GM19240 (cell line): ENCODE results near the gene ACSL1.

Experiments
- DNase-seq: peaks from one replicate; pipeline ENCODE4 v3.0.0; 2011; ENCODE audit warnings: low spot score; ENCODE audit not compliant: insufficient read length

The ACSL1 gene, protein sequence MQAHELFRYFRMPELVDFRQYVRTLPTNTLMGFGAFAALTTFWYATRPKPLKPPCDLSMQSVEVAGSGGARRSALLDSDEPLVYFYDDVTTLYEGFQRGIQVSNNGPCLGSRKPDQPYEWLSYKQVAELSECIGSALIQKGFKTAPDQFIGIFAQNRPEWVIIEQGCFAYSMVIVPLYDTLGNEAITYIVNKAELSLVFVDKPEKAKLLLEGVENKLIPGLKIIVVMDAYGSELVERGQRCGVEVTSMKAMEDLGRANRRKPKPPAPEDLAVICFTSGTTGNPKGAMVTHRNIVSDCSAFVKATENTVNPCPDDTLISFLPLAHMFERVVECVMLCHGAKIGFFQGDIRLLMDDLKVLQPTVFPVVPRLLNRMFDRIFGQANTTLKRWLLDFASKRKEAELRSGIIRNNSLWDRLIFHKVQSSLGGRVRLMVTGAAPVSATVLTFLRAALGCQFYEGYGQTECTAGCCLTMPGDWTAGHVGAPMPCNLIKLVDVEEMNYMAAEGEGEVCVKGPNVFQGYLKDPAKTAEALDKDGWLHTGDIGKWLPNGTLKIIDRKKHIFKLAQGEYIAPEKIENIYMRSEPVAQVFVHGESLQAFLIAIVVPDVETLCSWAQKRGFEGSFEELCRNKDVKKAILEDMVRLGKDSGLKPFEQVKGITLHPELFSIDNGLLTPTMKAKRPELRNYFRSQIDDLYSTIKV

DNA sequence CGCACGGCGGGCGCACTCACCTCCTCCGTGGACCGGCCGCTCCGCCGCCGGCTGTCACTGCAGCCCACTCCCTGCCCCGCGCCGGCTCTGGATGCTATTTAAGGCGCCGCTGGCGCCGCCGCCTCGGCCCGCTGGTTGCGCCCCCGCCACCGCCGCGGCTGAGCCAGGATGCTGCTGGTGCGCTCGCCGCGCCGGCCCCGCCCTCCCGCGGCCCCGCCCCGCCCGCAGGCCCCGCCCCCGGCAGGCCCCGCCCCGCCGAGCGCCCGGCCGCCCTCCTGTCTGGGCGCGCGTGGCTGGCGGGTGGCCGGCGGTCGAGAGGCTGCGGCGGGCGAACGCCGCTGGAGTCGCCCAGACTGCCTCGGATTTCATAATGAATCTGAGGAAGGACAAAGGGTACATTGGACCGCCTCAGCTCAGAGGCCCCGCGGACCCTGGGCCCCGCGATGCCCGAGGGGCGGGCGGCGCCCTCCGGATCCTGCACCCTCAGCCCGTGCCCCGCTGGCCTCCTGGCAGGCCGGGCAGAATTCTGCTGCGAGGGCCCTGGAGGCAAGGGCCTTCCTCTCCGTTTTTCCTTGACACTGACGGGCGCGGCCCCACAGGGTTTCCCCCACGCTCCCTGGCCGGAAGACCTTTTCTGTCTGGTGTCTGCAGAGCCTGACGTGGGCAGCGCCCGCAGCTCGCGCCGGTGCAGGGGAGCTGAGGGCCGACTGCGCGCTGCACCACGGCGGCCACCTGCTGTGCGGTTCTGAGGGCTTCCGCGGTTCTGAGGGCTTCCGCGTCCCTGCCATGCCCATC is at the start of gene ACSL1:
Gene ACSL1, minus strand, starts transcription at position 73 of the 795 bp plus-strand sequence. CDS start 22,454 bp downstream, outside the sequence.
- peak; percentile 80 for DNase-seq

DNA sequence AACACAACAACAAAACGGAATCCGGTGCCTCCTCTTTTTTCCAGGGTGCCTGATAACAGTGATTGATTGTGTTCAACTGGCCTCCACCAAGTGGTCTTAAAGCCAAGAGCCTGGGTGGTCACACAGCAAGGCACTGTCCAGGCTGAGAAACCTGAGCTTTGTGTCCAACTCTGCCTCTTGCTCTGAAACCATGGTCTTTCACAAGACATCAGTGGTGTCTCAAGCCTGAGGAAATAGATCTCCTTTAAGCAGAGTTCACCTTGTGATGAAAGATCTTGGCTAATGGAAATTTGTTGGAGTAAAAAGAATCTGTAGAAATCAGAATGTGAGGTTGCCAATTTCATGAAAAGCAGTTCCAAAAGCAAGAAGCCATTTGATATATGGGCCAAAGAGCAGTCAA is 47.3 kb upstream of the ACSL1 start:
- no peak for DNase-seq

DNA sequence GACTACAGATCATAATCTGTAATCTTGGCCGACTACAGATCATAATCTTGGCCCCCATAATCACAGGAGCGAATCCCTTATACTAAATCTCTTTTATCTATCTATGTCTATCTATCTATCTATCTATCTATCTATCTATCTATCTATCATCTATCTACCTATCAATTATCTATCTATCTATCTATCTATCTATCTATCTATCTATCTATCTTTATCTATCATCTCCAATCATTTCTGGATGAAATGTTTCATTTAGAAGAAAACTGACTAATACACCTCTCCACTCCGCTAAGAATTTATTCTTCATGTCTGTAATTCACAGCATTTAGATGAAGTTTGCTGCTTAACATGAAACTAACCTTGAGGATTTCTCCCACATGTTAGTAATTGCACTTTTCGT is 45.0 kb upstream of the ACSL1 start:
- DNase-seq: no peak

DNA sequence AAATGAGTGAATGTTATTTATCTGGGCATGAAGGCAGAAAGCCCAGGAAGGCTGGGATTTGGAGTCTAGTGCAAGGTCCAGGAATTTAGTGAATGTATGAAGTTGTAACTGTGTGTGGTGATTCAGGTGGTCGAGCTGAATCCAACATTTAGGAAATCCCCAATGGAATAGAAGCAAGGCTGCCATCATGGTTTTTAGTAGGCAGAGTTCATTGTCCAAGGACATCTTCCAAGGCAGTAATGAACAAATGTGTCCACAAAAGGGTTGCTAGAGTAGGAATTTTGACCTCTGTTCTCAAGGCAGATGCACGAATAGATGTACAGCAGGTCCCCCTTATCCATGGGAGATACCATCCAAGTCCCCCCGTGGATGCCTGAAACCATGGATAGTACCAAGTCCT is 42.9 kb upstream of the ACSL1 start:
- no peak for DNase-seq

DNA sequence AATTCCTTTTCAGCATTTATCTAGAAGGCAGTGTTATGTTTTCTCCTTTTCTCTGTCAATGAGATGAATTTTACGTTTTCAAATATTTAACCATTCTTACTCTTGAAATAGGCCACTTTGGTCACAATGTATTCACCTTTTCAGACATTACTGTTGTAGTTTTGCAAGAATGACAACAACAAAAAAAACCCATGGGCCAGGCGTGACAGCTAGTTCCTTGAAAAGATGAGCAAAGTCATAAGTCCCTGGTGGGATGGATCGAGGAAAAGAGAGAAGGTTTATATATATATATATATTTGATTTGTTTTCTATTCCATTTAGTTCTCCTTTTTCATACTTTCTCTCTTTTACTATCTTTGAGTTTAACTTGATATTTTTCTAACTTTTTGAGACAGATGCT is 38.1 kb upstream of the ACSL1 start:
- no peak for DNase-seq

DNA sequence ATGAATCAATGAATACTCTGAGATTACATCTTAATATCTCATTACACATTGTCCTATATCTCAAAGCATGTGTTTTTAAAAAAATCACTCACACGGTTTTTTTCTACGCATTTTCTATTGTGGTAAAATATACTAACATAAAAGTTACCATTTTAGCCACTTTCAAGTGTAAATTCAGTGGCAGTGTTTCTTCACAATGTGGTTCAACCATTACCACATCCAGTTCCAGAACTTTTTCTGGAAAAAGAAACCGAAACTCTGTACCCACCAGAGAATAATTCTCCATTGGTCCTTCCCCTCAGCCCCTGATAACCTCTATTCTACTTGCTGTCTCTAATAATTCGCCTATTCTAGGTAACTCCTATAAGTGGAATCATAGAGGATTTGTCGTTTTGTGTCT is 35.3 kb upstream of the ACSL1 start:
- DNase-seq: no peak

DNA sequence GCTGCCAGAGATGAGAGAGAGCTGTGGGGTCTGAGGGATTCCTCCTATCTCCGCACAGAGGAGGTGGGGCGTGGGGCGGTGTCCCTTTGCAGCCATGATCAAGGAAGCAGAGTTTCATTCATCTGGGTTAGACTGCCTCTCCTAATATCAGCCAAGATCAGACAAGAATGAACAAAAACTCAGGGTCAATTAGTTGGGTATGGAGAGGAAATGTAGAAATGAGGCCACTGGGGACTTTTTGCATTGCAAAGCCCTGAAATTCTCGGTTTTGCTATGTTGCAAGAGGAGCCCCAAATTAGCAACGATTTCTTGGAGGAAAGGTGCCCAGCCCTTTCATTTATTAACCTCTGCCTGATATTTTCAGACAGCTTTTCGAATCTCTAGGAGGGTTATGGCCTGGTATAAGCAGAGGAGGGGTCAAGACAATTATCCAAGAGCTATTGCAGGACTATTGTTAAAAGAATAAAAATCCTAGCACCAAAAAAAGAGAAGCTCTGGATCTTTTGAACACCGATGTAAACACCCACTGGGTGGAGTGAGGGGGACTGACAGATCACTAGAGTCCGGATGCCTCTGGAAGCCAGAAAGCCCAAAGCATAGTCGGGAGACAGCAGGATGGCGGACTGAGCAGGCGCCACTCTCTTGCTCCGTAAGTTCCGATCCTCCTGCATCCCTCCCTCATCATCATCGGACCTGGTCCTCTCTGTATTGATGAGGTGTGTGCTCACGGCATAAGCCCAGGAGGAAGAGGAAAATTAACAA is 34.4 kb upstream of the ACSL1 start:
- DNase-seq: no peak

DNA sequence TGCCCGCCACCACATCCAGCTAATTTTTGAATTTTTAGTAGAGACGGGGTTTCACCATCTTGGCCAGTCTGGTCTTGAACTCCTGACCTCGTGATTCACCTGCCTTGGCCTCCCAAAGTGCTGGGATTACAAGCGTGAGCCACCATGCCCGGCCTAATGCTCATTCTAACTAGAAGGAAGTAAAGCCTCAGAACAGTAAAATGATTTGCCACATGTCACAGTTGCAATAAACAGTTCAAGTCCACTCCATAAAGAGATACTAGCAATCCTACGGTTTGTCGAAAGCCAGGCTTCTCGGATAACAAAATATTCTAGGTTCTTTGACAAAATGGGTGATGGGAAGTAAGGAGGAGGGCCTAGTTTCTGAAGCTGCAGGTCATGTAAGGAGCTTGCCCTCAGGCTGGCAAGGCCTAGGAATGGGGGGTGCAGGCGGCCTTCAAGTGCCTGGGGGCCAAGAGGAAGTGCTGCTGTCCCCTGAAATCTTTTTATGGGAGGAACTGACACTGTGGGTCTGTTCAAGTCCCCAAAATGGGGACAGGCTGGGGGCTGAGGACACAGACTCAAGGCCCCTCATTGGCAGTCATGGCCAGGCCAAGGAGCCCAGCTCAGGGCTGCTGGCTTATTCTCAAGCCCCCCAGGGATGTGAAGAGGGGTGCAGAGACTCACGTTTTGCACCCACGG is 31.8 kb upstream of the ACSL1 start:
- no peak for DNase-seq

DNA sequence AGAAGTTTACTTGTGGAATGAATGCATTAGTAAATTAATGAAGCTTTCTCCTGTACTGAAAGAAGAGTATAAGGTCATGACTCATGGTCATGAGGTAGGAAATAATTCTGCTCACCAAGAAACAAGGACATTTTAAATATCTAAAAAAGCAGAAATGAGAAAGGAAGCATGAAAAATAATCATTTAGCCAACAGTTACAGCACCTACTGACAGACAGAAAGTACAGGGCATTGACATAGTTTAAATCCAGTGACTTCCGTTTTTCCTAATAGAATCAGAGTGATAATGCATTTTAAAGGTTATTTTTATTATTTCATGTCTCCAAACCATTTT is 30.5 kb upstream of the ACSL1 start:
- DNase-seq: no peak

DNA sequence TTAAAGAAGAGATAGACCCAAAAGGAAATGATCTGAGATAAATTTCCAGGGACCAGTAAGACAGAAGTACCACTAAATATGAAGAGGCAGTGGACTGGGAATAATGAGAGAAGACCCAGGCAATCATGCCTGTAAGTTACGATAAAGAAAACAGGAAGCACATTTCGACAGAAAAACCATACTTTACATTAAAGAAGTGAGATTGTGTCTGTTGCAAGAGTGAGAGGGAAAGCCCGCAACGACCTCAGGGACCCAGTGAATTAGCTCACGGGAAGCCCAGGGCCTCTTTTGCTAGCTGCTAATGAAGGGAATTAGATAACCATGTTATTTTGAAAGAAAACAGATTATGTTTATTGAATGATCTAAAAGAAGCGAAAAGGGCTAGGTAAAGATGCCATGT is 28.9 kb upstream of the ACSL1 start:
- DNase-seq: no peak

DNA sequence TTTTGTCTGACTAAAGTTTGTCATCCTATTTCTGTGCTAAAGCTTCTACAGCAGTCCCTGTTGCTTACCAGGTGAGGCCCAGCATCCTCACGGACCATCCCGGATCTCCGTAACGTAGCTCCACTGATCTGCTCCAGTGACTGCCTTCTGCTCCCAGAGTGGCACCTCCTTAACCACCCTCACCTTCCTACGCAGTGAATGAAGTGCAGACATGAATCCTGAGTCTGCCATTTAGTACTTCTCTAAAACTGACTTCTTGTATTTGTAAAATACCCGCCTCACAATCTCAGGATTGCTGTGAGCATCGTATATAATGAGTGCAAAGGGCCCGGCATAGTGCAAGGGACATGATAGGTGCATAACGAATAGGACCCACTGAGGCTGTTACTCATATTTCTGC is 27.7 kb upstream of the ACSL1 start:
- DNase-seq: no peak

DNA sequence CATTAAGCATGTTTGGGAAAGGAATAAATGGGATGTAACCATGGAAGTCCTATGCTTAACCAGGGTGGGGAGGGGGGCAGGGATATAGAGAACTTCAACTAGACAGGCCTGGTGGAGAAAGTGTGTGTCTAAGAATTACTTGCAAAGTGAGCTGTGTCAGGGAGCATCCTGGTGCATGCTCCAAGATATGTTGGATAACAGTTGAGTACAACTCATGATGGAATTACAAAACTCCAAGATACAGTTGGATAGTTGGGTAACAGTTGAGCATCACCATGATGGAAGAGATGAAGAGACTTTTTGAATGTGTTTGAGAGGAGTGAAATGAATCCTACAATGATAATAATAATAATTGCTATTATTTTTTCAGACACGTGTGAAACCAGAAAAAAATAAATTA is 26.1 kb upstream of the ACSL1 start:
- DNase-seq: no peak

DNA sequence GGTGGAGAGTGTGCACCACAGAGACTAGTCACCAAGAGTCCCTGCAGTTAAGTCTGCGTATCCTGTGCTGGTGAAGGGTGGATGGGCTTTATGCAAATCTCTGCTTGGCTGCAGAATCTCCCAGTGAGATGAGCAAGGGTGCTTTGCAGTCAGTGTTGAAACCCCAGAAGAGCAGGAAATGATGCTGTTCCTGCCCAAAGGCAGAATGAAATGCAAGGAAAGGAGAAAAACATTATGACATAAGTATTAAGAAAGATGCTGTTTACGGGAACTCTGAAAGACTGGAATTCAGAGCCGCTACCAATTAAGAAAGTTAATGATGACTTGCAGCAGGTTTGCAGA is 25.4 kb upstream of the ACSL1 start:
- DNase-seq: peak; percentile 42

DNA sequence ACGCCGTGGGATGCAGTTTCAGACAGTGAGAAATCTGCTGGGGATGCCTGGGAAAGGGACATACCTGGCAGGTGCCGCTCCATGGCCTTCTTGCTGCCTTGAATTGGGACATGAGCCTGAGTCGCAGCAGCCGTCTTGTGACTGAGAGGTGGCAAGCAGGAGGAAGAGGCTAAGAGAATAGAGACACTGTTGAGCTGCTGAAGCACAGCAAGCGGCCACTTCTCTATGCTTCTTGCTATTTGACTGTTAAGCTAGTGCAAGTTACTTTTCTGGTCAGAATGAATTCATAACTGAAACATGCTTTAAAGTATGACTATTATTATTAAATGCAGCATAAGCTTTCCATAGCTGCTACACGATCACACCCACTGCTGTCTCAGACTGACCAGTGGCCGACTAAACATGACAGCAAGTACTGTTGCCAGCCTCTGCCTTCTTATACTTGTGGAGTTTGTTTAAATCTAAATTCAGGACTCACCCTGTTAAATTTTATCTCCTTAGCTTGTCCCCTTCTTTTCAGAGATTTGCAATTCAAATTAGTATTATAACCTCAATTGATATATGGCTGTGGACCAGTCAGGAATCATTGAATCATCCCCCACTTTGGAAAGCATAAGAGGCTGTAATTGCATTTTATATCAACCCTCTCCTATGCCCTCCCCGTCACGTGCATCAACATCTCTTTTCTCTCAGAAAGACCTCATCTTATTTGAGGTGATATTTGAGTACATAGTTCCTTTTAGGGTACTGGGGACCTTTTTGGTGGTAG is 24.8 kb upstream of the ACSL1 start:
- peak; percentile 32 for DNase-seq

DNA sequence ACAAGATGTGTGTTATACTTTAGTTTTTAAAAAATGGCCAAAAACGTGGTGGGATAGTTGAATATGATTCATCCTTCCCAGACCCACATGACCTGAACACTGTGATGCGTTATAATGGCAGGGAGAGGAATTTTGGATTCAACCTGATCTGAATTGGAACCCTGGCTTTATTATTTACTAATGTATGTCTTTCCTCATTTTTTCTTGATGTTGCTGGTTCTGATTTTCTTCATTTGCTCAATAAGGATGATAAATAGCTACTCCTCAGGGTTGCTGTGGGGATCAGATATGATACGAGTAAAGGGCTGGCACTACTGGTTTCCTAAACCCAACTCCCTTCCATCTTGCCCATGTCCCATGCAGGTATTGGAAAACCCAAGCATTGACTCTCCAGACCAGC is 24.2 kb upstream of the ACSL1 start:
- no peak for DNase-seq

DNA sequence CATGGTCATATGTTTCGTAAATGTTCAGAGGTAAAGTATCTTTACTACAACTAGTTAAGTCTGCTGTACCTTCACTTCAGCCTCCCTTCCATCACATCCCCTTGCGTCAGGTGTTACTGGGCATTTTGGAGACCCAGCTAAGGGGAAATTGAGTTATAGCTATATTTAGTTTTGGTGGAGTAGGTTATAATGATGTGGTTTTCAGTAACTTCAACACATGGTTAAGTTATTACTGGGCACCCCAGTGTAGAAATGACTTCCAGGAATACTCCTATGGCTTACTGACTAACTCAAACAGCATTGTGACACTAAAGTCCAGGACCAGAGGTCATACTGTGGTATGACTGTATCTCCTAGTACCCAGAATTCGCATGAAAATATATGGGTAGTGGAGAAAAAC is 23.4 kb upstream of the ACSL1 start:
- DNase-seq: no peak

DNA sequence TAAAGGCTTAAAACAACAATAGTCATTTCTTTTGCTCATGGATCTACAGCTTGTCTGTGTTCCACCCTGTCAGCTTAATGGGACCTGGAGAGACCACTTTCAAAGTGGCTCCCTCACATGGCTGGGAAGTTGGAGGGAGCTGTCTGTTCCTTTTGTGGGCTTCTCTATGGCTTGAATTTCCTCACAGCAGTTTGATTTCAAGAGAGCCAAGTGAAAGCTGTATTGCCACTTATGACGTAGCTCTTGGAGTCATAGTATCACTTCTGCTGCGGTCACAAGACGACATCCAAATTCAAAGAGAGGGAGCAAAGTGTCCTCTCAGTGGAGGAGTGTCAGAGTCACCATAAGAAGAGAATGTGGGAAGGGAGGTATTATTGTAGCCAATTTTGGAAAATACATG is 22.7 kb upstream of the ACSL1 start:
- DNase-seq: no peak

DNA sequence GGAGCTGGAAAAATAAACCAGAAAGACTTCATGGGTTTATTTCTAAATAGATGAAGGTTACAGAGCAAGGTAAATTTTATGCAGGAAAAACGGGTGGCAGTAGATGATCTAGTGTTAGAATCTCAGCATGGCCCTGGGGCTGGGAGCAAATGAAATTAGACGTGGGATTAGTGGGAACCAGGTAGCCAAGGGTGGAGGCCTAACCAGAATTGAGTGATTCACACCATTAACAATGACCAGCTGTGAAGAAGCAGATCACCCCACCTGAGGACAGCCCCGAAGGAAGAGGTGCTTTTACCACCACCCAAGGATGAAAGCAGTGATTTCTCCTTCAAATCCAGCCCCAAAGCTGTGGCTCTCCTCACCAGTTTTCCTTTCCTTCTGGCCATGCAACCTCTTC is 20.8 kb upstream of the ACSL1 start:
- no peak for DNase-seq

DNA sequence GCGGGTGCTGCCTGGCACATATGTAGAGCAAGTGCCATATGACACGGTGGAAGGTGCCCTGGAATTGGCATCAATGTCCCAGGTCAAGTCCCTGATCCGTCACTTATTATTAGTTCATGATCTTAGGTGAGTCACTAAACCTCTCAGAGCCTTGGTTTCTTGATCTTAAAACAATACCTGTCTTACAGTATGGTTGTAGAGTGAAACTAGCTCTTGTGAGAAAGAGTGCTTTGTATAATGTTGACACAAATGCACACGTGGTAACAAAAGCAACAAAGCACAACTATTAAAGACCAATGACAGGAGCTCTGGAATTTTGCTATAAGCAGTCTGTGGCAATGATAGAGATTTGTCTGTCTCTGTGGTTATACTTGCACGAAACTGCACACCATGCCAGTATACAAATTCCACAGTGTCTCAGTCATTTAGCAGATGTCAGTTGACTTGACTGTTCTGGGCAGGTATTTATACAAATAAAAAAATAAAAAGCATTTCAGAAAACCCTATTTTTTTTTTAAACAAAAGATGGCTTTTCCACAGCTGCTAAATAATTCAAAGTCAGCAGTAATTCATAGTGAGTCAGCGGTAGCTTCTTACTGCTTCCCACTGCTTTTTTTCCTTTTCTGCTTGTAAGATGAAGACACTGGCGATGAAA is 19.7 kb upstream of the ACSL1 start:
- DNase-seq: no peak

DNA sequence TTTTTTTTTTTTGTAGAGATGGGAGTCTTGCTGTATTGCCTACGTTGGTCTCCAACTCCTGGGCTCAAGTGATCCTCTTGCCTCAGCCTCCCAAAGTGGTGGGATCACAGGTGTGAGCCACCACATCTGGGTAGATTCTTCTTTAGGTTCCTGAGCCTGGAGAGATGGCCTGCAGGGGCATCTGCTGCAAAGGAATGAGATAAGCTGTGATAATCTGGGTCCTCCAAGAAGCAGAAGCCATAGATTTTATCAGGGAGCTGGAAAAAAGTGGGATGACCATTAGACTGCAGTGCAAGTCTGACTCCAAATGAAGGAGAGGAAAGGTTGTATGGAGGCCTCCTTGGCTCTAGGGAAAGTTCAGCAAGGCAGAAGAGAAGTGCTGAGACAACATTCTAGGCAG is 19.0 kb upstream of the ACSL1 start:
- no peak for DNase-seq
